GM12878 (cell line): Measurements from ENCODE around the gene HOXC12. TPM values are rescaled to one million over a fixed set of nuclear protein-coding genes. Genes with fewer than 3 reads are reported as not detected.

Source experiments
- ATAC-seq: fragments of 200-7000 bp; cut with Tn5 transposase; 3 replicates; pipeline ENCODE4 v1.9.1; 2020; ENCODE audit warnings: mild to moderate bottlenecking, moderate library complexity
- BruUV-seq: library from RNA; stranded (reverse); fragments of 400-500 nt; replicated peaks from 2 replicates; lab custom pipeline; 2021; lab: Mats Ljungman, UMichigan
- CTCF ChIA-PET: fragments of 300-600 bp; sonication (Branson Sonifier 250); formaldehyde crosslinking; extraction: SDS; loops from one replicate; lab custom pipeline; 2021; ENCODE audit warnings: inconsistent platforms; lab: Yijun Ruan, JAX
- POLR2A ChIA-PET: fragments of 350-600 bp; formaldehyde crosslinking; extraction: SDS; loops from one replicate; lab custom pipeline; 2021; ENCODE audit warnings: inconsistent platforms; lab: Charles Lee
- RAD21 ChIA-PET: fragments of 300-600 bp; sonication (Branson Sonifier 250); formaldehyde crosslinking; loops from one replicate; lab custom pipeline; 2023; ENCODE audit warnings: antibody characterized with exemption; ENCODE audit not compliant: unreplicated experiment; lab: Charles Lee
- SMC1A ChIA-PET: fragments of 300-600 bp; sonication (Branson Sonifier 250); formaldehyde crosslinking; loops from one replicate; lab custom pipeline; 2023; ENCODE audit not compliant: unreplicated experiment, uncharacterized antibody; lab: Charles Lee
- DNase-seq: peaks from one replicate; pipeline ENCODE4 v3.0.0-alpha.2; 2011; ENCODE audit warnings: low read depth, low spot score
- FAIRE-seq: peaks from 3 replicates; lab custom pipeline; 2011; peaks lifted over from hg19 to GRCh38; lab: Jason Lieb, UNC
- H2AFZ ChIP-seq: 2 replicates; pipeline ENCODE4 v1.6.0; 2011; ENCODE audit warnings: low read depth, low read length, control low read depth; ENCODE audit not compliant: control insufficient read depth
- H3K27ac ChIP-seq: 2 replicates; pipeline ENCODE4 v1.5.1; 2011; ENCODE audit warnings: control low read depth; ENCODE audit not compliant: control insufficient read depth, insufficient read depth
- H3K27me3 ChIP-seq, 2 experiments: replicated peaks in 1 of 2; 2 replicates each; pipeline versions ENCODE4 v1.6.0 to v1.6.1; 2011; ENCODE audit warnings: low read length in 1 of 2; ENCODE audit not compliant: control insufficient read depth in 2 of 2, insufficient read depth in 2 of 2
- H3K36me3 ChIP-seq, 2 experiments: 2 replicates each; pipeline ENCODE4 v1.5.1; 2011; ENCODE audit warnings: low read length in 1 of 2; ENCODE audit not compliant: control insufficient read depth in 2 of 2, insufficient read depth in 2 of 2
- H3K4me1 ChIP-seq: 2 replicates; pipeline ENCODE4 v1.6.1; 2011; ENCODE audit warnings: mild to moderate bottlenecking, low read length, moderate library complexity, mixed read lengths; ENCODE audit not compliant: control insufficient read depth, insufficient read depth
- H3K4me2 ChIP-seq: 2 replicates; pipeline ENCODE4 v1.6.0; 2011; ENCODE audit warnings: control low read depth; ENCODE audit not compliant: control insufficient read depth, insufficient read depth
- H3K4me3 ChIP-seq: fragments of 200-600 bp; sonication (generic); 2 replicates; pipeline ENCODE4 v1.5.1; 2016
- H3K79me2 ChIP-seq: 2 replicates; pipeline ENCODE4 v1.6.0; 2011; ENCODE audit warnings: low read length; ENCODE audit not compliant: control insufficient read depth, insufficient read depth
- H3K9ac ChIP-seq: 2 replicates; pipeline ENCODE4 v1.8.0; 2011; ENCODE audit warnings: low read length, control low read depth, mixed read lengths; ENCODE audit not compliant: control insufficient read depth, insufficient read depth
- H3K9me3 ChIP-seq: replicated peaks from 3 replicates; pipeline ENCODE4 v1.5.1; 2011; ENCODE audit warnings: mild to moderate bottlenecking, low read length; ENCODE audit not compliant: control insufficient read depth, insufficient read depth
- H4K20me1 ChIP-seq: 2 replicates; pipeline ENCODE4 v1.6.0; 2011; ENCODE audit not compliant: control insufficient read depth, insufficient read depth
- BCL3 ChIP-seq: IDR thresholded peaks from 2 replicates; pipeline ENCODE4 v1.6.1; 2011; ENCODE audit warnings: borderline replicate concordance, low read depth, mild to moderate bottlenecking, moderate library complexity, low read length; ENCODE audit not compliant: insufficient read depth, poor library complexity, severe bottlenecking
- CREB1 ChIP-seq: IDR thresholded peaks from 2 replicates; pipeline ENCODE4 v1.6.1; 2012; ENCODE audit warnings: low read depth, mild to moderate bottlenecking, inconsistent platforms
- E2F8 ChIP-seq: fragments of 450-650 bp; IDR thresholded peaks from 2 replicates; pipeline ENCODE4 v1.6.1; 2018; ENCODE audit warnings: mild to moderate bottlenecking, low read depth, moderate library complexity; ENCODE audit not compliant: partially characterized antibody
- EZH2 ChIP-seq: IDR thresholded peaks from 2 replicates; pipeline ENCODE4 v1.6.1; 2012; ENCODE audit warnings: low read depth, mild to moderate bottlenecking, control low read depth, inconsistent platforms, low read length, borderline replicate concordance; ENCODE audit not compliant: control insufficient read depth
- MEF2B ChIP-seq: fragments of 450-650 bp; IDR thresholded peaks from 2 replicates; pipeline ENCODE4 v1.6.1; 2018; ENCODE audit warnings: mild to moderate bottlenecking, moderate library complexity; ENCODE audit not compliant: partially characterized antibody, poor library complexity, severe bottlenecking
- TCF7 ChIP-seq: IDR thresholded peaks from 2 replicates; pipeline ENCODE4 v1.6.1; 2014; ENCODE audit warnings: antibody characterized with exemption, borderline replicate concordance
- WGBS: methylation state at CpG from one replicate; pipeline ENCODE4 v1.1.6; 2016; ENCODE audit warnings: low lambda C conversion rate; ENCODE audit not compliant: insufficient replicate concordance, insufficient coverage; ENCODE audit errors: missing lambda C conversion rate; 5-methylcytosine and 5-hydroxymethylcytosine counted together
- in situ Hi-C: fragments of 300-500 bp; cut with MboI; formaldehyde crosslinking; loops from 9 replicates; pipeline ENCODE4 v1.14.3; 2018; ENCODE audit warnings: mixed read lengths
- intact Hi-C: fragments of 100-400 bp; cut with micrococcal nuclease; formaldehyde crosslinking; loops from one replicate; pipeline ENCODE4 v1.14.2; 2022; ENCODE audit not compliant: unreplicated experiment
- polyA plus RNA-seq, 11 experiments: library from polyadenylated mRNA; depleted of rRNA in 4 of 11; unstranded in 6 of 11; stranded (reverse) in 5 of 11; fragments of >200 nt; fragmentation: Nextera tagmentation in 4 of 11; fragmentation: Illumina TruSeq in 1 of 11; extraction: Ambion mirVana in 4 of 11; extraction: Trizol in 1 of 11; gene quantifications; 1 replicate in 1 of 11; 2 replicates in 10 of 11; pipeline versions ENCODE4 v1.2.1 to v1.2.3, GENCODE V29; 2011 to 2016; ENCODE audit warnings: inconsistent platforms in 2 of 11, missing spikeins in 2 of 11, low read depth in 1 of 11
- total RNA-seq, 4 experiments: library from RNA; depleted of rRNA in 3 of 4; stranded (reverse); fragments of >200 nt in 3 of 4; fragmentation: Illumina TruSeq in 1 of 4; extraction: Trizol in 1 of 4; gene quantifications; 2 replicates each; pipeline versions ENCODE4 v1.2.1 to v1.2.3, GENCODE V29; 2013 to 2021

The HOXC12 gene
- total and polyA plus RNA-seq, 10 of the 15 experiments (the other 5 are each of a cell fraction or from before 2014, with no cell fraction given), result not detected

GRCh38 chr12:53953831-53954693 lies 641 bp upstream of the HOXC12 start:
- Histone ChIP-seq H3K9me3 (no peaks in the 10 kb centered on the region), H3K27ac (no peak overlapping the region), H2AFZ (no peak overlapping the region), H3K4me3 (no peak overlapping the region), H3K9ac (no peak overlapping the region), H3K27me3 (peaks cover 42 to 57% of the 10 kb centered on the region in 2 experiments), H3K4me2 (no peak overlapping the region), H3K36me3 (no peaks in the 10 kb centered on the region), H3K4me1 (no peaks in the 10 kb centered on the region), H4K20me1 (no peaks in the 10 kb centered on the region), H3K79me2 (no peaks in the 10 kb centered on the region)
- BruUV-seq, result no TSS peak
- WGBS, result 16% methylated on average over 19 of the region's 19 CpGs
- no peak for DNase-seq
- ChIA-PET SMC1A (interaction anchor here (1.3 kb wide), 1 partner anchor 247 kb away, joined by 3 read pairs; no protein-coding TSS in a partner anchor), RAD21 (no interaction called here), POLR2A (interaction anchor here (1.0 kb wide), 1 partner anchor 11 kb away, joined by 3 read pairs; no protein-coding TSS in a partner anchor), CTCF (no interaction called here)
- no peak for ATAC-seq
- intact Hi-C loops (no loop called here), in situ Hi-C loops (no loop called here)
- FAIRE-seq, result no peak
- no peak for TF ChIP-seq MEF2B
- 0 out of 2 replicates have a peak, but pooled peaks have one; percentile 21 for TF ChIP-seq EZH2

- H3K79me2 ChIP-seq, result no peaks in the 10 kb centered on the region
- no peak overlapping the region for H2AFZ ChIP-seq
- no peaks in the 10 kb centered on the region for H3K4me1 ChIP-seq
- no peaks in the 10 kb centered on the region for H4K20me1 ChIP-seq
- H3K9me3 ChIP-seq, result no peaks in the 10 kb centered on the region
- no peak for TF ChIP-seq BCL3
- TF ChIP-seq TCF7, result no peak
- no peak for TF ChIP-seq E2F8
- TF ChIP-seq CREB1, result no peak
- no peaks in the 10 kb centered on the region for H3K36me3 ChIP-seq
- ChIA-PET RAD21 (no interaction called here), SMC1A (no interaction called here), CTCF (no interaction called here), POLR2A (no interaction called here)
- intact Hi-C loops (no loop called here), in situ Hi-C loops (no loop called here)
- H3K27ac ChIP-seq, result no peak overlapping the region
- peaks cover 45 to 64% of the 10 kb centered on the region in 2 experiments for H3K27me3 ChIP-seq
- H3K4me3 ChIP-seq, result no peak overlapping the region
- FAIRE-seq, result no peak
- BruUV-seq, result no TSS peak
- H3K4me2 ChIP-seq, result no peak overlapping the region
- no peak for DNase-seq
- no peak for ATAC-seq
- 36% methylated on average over 64 of the region's 86 CpGs for WGBS
- no peak overlapping the region for H3K9ac ChIP-seq
These were observed 503 bp downstream of the HOXC12 start for GRCh38 chr12:53955036-53955775.
